Amniotic epithelial cell (primary cell): ENCODE data around the gene ZYG11A.
A peak's percentile ranks its signal among the peaks of the same experiment; 100 is the strongest.
"Not testable (repeated sequence)": the region's sequence is repeated elsewhere in the genome, so short reads cannot be mapped to it uniquely, and the experiment has no call there.

Experiments used
- DNase-seq: peaks from one replicate; pipeline ENCODE4 v3.0.0-alpha.2; 2010; ENCODE audit warnings: low read depth

Gene ZYG11A

DNA sequence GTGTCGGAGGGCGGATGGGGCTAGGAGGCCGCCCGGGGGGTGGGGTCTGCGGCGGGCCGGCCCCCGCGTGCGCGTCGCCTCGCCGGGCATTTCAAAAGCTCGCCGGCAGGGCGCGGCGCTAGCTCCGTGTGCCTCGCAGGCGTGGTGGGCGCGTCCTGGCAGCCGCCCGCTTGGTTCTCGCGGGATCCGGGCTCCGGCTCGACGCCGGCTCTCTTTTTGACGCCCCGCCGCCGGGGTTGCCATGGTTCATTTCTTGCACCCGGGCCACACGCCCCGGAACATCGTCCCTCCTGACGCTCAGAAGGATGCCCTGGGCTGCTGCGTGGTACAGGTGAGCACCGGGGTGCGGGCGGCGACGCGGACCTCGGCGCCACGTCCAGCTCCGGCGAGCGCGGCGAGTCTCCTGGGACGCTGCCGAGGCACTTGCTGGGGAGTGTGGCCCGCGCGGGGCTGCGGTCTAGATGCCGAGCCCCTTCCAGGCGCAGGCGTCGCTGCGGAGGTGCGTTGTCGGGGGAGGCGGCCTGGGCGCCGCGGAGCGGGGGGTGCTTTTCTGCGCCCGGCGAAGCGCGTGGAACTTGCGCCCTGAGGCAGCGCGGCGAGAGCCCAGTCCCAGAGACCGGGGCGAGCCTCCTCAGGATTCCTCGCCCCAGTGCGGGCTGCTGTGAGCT lies at the start of gene ZYG11A:
Gene ZYG11A, plus strand, starts transcription at position 118 of the 668 bp plus-strand sequence. Its CDS starts 124 bp downstream, at position 242.
- peak; percentile 67 for DNase-seq

- DNase-seq: not testable (repeated sequence)
Measured at GRCh38 chr1:52793717-52794116, 48.8 kb upstream of the ZYG11A start.

DNA sequence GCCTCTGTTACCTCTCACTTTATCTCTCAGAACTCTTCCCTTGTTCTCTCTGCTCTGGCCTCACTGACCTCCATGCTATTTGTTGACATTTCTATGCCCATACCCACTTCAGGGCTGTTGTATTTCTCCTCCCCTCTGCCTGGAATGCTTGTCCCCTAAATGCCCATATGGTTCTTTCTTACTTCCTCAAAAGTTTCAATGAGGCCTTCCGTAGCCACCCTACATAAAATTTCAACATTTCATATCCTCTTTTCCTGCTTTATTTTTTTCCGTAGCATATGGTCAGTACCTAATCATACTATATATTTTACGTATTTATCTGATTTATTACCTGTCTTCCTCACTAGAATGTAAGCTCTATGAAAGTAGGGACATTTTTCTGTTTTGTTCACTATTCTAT lies 47.1 kb upstream of the ZYG11A start:
- no peak for DNase-seq

GRCh38 chr1:52798331-52798730 lies 44.2 kb upstream of the ZYG11A start:
- no peak for DNase-seq

GRCh38 chr1:52801011-52801410 lies 41.5 kb upstream of the ZYG11A start:
- no peak for DNase-seq

DNA sequence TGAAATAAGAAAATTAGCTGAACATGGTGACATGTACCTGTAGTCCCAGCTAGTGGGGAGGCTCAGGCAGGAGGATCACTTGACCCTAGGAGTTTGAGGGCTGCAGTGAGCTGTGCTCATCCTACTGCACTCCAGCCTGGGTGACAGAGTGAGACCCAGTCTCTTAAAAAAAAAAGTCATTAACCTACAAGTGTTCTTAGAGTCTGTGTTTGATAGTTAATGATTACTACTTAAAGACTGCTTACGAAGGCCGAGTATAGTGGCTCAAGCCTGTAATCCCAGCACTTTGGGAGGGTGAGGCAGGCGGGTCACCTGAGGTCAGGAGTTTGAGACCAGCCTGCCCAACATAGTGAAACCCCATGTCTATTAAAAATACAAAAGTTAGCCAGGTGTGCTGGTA lies 38.5 kb upstream of the ZYG11A start:
- DNase-seq: not testable (repeated sequence)

DNA sequence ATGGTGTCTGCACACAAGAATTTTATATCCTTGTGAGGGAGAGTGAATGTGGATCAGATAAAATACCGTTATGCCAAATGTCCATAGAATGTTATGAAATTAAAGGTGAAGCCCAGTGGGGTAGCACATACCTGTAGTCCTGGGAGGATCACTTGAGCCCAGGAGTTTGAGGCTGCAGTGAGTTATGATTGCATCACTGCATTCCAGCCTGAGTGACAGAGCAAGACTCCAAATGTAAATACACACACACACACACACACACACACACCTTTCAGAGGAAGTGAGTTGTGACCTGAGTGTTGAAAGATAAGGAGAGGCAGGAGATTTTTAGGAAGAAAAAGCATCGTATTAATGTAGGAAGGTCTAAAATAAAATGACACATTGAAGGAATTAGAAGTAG lies 28.1 kb upstream of the ZYG11A start:
- peak; percentile 47 for DNase-seq

GRCh38 chr1:52820830-52821229 lies 21.7 kb upstream of the ZYG11A start:
- DNase-seq: not testable (repeated sequence)

GRCh38 chr1:52825868-52826267 lies 16.7 kb upstream of the ZYG11A start:
- DNase-seq: no peak

- DNase-seq: no peak
Measured at GRCh38 chr1:52834798-52835197, 7.8 kb upstream of the ZYG11A start.

- no peak for DNase-seq
Measured at GRCh38 chr1:52836035-52836434, 6.5 kb upstream of the ZYG11A start.

DNA sequence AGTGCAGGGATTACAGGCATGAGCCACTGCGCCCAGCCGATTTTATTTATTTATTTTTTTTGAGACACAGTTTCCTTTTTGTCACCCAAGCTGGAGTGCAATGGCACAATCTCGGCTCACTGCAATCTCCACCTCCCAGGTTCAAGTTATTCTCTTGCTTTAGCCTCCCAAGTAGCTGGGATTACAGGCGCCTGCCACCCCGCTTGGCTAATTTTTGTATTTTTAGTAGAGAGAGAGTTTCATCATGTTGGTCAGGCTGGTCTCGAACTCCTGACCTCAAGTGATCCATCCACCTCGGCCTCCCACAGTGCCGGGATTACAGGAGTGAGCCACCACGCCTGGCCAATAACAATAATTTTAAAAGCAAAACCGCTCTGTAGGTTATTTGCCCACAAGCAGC lies 3.4 kb upstream of the ZYG11A start:
- DNase-seq: not testable (repeated sequence)

DNA sequence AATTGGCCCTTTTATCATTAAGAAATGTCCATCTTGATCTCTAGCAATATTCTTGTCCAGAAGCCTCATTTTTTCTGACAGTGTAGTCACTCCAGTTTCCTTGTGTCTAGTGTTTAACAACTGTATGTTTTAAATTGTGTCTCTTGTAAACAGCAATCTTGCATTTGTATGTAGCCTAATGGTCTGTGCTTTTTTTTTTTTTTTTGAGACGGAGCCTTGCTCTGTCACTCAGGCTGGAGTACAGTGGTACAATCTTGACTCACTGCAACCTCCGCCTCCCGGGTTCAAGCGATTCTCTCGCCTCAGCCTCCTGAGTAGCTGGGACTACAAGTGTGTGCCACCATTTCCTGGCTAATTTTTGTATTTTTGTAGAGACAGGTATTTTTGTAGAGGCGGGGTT lies 2.6 kb downstream of the ZYG11A start:
- DNase-seq: not testable (repeated sequence)

- DNase-seq: no peak
Measured at GRCh38 chr1:52848423-52848822, 5.9 kb downstream of the ZYG11A start.

- DNase-seq: no peak
Measured at GRCh38 chr1:52850951-52851350, 8.4 kb downstream of the ZYG11A start.

GRCh38 chr1:52852854-52853253 lies 10.3 kb downstream of the ZYG11A start:
- DNase-seq: no peak

- no peak for DNase-seq
Measured at GRCh38 chr1:52855584-52855983, 13.0 kb downstream of the ZYG11A start.

DNA sequence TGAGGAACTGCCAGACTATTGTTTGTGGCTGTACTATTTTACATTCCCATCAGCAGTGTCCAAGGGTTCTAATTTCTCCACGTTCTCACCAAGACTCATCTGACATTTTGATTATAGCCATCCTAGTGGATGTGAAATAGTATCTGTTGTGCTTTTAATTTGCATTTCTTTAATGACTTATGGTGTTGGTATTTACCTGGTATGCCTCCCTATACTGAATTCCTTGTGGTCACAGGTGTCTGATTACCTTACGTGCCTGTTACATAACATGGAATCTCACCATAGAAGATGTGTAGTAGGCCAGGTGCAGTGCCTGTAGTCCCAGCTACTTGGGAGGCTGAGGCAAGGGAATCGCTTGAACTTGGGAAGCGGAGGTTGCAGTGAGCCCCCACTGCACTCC lies 13.5 kb downstream of the ZYG11A start:
- no peak for DNase-seq

DNA sequence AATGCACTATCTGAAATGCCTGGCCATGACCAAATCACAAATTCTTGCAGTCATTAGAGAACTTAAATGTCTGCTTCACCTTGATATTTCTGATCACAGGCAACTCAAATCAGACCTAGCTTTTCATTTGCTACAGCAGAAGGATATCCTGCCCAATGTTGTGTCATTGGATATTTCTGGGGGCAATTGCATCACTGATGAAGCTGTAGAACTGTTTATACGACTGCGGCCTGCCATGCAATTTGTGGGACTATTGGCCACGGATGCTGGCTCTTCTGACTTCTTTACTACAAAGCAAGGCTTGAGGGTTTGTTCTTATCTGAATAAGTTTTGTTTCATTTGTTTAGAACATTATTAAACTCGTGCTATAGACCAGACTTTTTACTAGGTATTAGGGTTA lies 14.9 kb downstream of the ZYG11A start:
- DNase-seq: no peak

- DNase-seq: no peak
Measured at GRCh38 chr1:52862666-52863458, 20.3 kb downstream of the ZYG11A start.

- DNase-seq: no peak
Measured at GRCh38 chr1:52867087-52867863, 24.7 kb downstream of the ZYG11A start.

GRCh38 chr1:52869727-52870126 lies 27.2 kb downstream of the ZYG11A start:
- DNase-seq: not testable (repeated sequence)

DNA sequence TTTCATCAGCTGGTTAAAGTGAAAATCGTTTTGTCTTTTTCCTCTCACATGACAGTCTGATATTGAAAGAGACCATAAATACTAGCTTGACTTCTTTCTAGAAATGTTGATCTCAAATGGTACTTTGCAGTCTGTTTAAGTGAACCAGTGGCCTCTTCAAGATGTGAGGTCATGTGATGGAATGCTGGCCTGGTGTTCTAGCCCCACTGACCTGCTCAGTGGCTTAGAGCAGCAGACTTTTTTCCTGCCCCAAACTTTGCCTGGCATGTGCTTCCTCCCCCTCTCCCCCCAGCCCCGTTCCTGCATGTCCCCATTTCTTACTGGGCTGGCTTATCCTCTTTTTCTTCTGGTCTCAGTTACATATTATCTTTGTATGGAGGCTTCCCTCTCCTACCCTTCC lies 34.3 kb downstream of the ZYG11A start:
- DNase-seq: no peak
